IPS-18c (cell line): Measurements from ENCODE around the gene TBRG4.
"Not testable (repeated sequence)": the region's sequence is repeated elsewhere in the genome, so short reads cannot be mapped to it uniquely, and the experiment has no call there.

Experiments used
- H3K4me3 ChIP-seq: 2 replicates; pipeline ENCODE4 v1.7.0; 2013; ENCODE audit warnings: low read depth, mild to moderate bottlenecking, low read length, moderate library complexity; ENCODE audit not compliant: insufficient read depth
- H3K9me3 ChIP-seq: one replicate; pipeline ENCODE4 v1.6.1; 2013; ENCODE audit warnings: mild to moderate bottlenecking, low read length, moderate library complexity; ENCODE audit not compliant: control insufficient read depth, insufficient read depth

Gene TBRG4

GRCh38 chr7:45125193-45125904 lies 13.9 kb upstream of the TBRG4 start:
- Histone ChIP-seq H3K9me3 (no peaks in the 10 kb centered on the region), H3K4me3 (no peak overlapping the region)

GRCh38 chr7:45123913-45124710 lies 12.6 kb upstream of the TBRG4 start:
- Histone ChIP-seq H3K4me3 (no peak overlapping the region), H3K9me3 (no peaks in the 10 kb centered on the region)

DNA sequence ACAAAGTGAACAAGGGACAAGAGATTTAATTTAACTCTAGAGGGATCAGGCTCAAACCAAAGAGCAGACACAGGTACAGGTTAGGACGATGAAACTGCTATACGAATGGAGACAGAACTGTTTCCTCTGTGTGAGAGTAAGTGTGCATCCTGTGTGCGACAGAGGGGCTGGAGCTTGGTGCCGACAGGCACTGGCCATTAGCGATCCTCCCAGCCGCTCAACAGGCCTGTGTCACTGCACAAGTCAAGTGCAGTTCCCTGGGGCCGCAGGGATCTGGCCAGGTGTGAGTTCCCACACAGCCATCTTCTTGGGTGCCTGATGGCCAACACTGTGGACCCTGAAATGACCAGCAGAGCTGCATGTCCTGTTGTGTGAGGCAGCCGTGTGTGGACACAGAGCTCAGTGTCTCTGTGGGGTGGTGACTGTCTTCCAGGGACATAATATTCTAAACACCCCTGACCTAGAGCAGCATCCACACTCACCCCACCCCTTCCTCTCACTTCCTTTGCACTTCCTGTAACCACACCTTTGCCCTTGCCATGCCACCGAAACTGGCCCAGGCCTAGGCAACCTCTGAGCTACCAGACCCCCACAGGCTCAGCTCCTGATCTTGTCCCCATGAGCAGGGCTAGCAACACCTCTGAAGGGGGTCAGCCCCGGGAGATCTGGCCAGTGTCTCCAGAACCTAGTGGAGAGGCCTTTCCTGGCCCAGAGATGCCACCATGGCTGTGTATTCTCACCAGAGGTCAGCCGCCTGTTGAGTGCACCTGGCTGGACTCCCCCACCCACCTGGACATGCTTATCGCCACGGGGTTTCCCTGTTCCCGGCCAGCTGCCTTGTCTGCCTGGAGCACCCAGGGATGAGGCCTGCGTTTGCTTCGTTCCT lies 11.7 kb upstream of the TBRG4 start:
- H3K4me3 ChIP-seq, result 0 out of 2 replicates have a peak overlapping the region, but pooled peaks have one; percentile 15
- H3K9me3 ChIP-seq, result no peaks in the 10 kb centered on the region

- H3K4me3 ChIP-seq, result no peak overlapping the region
- no peaks in the 10 kb centered on the region for H3K9me3 ChIP-seq
Observed at GRCh38 chr7:45119550-45119949, 8.1 kb upstream of the TBRG4 start.

GRCh38 chr7:45118889-45119331 lies 7.4 kb upstream of the TBRG4 start:
- Histone ChIP-seq H3K9me3 (no peaks in the 10 kb centered on the region), H3K4me3 (no peak overlapping the region)

GRCh38 chr7:45118292-45118691 lies 6.8 kb upstream of the TBRG4 start:
- Histone ChIP-seq H3K9me3 (no peaks in the 10 kb centered on the region), H3K4me3 (no peak overlapping the region)

DNA sequence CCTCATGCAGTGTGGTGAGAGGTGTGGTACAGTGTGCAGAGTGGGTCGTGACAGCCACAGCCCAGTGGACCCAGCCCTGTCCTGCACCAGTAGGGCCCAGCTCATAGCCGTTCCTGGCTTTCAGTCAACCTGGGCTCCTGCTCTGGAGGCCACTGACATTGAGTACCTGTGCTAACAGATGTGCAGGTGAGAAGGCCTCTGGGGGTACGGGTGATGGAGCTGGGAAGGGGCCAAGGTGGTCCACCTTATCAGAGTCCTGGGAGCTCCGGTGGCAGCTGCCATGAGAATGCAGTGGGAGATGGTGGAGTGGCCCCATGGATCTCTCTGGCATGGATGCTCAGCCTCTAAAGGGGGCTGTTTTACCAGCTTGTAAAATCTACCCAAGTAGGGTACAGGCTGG lies 6.1 kb upstream of the TBRG4 start:
- H3K4me3 ChIP-seq, result no peak overlapping the region
- no peaks in the 10 kb centered on the region for H3K9me3 ChIP-seq

DNA sequence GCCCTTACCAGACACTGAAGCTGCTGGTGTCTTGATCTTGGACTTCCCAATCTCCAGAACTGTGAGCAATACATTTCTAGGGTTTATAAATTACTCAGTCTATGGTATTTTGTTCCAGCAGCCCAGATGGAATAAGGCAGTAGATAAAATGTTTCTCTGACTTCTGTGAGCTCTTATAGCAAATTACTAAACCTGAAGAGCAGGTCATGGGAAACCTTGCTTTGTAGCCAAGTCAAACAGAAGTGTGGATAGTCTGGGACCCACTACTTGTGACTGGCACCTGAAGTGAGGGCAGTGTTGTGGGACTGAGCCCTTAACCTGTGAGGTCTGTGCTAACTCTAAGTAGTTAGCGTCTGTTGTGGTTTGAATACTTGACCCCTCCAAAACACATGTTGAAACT lies 4.6 kb upstream of the TBRG4 start:
- Histone ChIP-seq H3K4me3 (no peak overlapping the region), H3K9me3 (no peaks in the 10 kb centered on the region)

DNA sequence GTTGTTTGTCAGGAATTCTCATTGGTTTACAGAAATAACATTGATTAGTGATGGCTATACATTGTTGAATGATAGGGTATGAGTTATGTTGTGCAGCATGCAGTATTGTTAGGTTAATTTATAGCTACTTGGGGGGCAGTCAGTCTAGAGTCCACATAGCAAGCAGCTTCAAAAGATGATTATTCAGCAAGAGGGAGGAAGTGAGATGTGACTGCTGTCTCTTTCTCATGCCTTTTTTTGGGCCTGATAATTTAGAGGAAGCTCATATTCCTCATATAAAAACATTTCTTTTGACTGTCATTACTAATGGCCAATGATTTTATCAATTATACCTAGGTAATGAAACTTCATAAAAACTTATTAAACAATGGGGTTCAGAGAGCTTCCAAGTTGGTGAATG lies 3.4 kb upstream of the TBRG4 start:
- Histone ChIP-seq H3K4me3 (no peak overlapping the region), H3K9me3 (no peaks in the 10 kb centered on the region)

DNA sequence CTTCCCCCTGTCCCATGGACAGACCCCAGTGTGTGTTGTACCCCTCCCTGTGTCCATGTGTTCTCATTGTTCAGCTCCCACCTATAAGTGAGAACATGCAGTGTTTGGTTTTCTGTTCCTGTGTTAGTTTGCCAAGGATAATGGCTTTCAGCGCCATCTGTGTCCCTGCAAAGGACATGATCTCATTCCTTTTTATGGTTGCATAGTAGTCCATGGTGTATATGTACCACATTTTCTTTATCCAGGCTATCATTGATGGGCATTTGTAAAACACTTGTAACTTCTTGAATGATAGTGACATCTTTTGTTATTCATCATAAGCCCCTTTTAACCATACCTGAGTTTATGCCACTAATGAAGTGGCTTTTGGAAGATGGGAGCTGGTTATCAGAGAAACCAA lies 2.8 kb upstream of the TBRG4 start:
- not testable (repeated sequence) for H3K4me3 ChIP-seq, H3K9me3 ChIP-seq

- H3K4me3 ChIP-seq, result no peak overlapping the region
- H3K9me3 ChIP-seq, result no peaks in the 10 kb centered on the region
Observed at GRCh38 chr7:45112648-45113047, 1.2 kb upstream of the TBRG4 start.

- H3K4me3 ChIP-seq, result no peak overlapping the region
- H3K9me3 ChIP-seq, result no peaks in the 10 kb centered on the region
Observed at GRCh38 chr7:45108863-45109262, 2.6 kb downstream of the TBRG4 start.

- Histone ChIP-seq H3K9me3 (no peaks in the 10 kb centered on the region), H3K4me3 (no peak overlapping the region)
Observed at GRCh38 chr7:45107356-45107755, 4.1 kb downstream of the TBRG4 start.

DNA sequence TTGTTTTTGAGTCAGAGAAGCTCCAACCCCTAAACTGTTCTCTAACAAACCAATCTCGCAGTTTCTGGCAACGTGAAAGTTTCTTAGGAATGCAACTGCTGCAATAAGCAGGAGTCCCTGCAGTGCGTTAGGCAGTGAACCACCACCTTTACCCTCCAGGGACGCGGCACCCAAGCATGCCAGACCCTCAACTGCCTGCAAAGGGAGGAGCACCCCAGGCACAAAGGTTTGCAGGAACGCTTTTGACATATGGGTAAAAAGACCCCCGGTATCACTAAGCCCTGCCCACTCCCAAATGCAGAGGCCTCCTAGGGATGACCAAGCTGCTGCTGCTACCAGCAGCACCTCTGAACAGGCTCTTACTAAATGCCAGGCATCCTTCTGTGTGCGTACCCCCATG lies 4.7 kb downstream of the TBRG4 start:
- Histone ChIP-seq H3K9me3 (no peaks in the 10 kb centered on the region), H3K4me3 (no peak overlapping the region)

GRCh38 chr7:45105588-45106188 lies 5.8 kb downstream of the TBRG4 start:
- Histone ChIP-seq H3K4me3 (no peak overlapping the region), H3K9me3 (no peaks in the 10 kb centered on the region)

DNA sequence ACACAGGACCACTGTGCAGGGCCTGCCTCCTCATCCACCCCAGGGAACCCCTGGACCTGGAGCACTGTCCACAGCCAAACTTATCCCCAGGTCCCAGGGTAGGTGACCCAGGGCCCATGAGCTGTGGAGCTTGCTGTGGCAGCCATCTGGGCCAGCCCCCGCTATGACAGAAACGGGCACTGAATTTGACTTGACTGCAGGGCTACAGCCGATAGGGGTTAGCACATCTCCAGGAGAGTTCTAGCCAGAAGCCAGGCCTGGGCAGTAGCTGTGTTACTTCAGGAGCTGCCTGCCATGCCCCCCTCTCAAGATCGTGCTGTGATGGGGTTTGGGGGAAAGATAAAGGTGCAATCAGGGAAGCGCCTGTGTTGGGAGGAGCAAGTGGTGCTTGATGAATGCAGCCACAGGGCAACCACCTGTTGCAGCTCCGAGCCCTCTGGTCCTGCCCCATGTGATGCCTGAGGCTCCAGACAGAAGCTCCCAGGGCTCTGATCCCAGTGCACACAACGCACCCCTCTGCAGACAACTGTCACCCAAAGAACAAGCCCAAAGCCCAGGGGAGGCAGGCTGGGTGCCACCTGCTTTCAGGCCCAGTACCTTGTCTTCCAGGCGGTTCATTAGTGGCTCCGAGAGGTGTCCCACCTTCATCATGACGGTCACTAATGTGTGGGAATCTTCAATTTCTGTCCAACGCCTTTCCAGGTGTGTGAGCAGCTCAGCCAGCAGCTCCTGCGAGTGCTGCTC lies 6.5 kb downstream of the TBRG4 start:
- no peak overlapping the region for H3K4me3 ChIP-seq
- no peaks in the 10 kb centered on the region for H3K9me3 ChIP-seq
